Osteoblast (primary cell): ENCODE data around the gene SYNE3. TPM values are rescaled to one million over a fixed set of nuclear protein-coding genes. Genes with fewer than 3 reads are reported as not detected.

Source experiments
- DNase-seq: peaks from one replicate; pipeline ENCODE4 v3.0.0; 2011; ENCODE audit warnings: low spot score, mixed read lengths; ENCODE audit not compliant: insufficient read length; ENCODE audit errors: missing footprints
- H2AFZ ChIP-seq: 2 replicates; pipeline ENCODE4 v1.6.0; 2011; ENCODE audit warnings: mild to moderate bottlenecking, low read length
- H3K27ac ChIP-seq: 2 replicates; pipeline ENCODE4 v1.5.1; 2011; ENCODE audit warnings: mild to moderate bottlenecking, low read depth, low read length, moderate library complexity
- H3K27me3 ChIP-seq: 2 replicates; pipeline ENCODE4 v1.6.0; 2012; ENCODE audit warnings: mild to moderate bottlenecking, control low read depth, inconsistent platforms, low read length, moderate library complexity; ENCODE audit not compliant: insufficient read depth
- H3K36me3 ChIP-seq: 2 replicates; pipeline ENCODE4 v1.5.1; 2011; ENCODE audit warnings: mild to moderate bottlenecking, low read length, control low read depth, moderate library complexity; ENCODE audit not compliant: insufficient read depth
- H3K4me1 ChIP-seq: 2 replicates; pipeline ENCODE4 v1.5.1; 2011; ENCODE audit warnings: mild to moderate bottlenecking, low read length, control low read depth, moderate library complexity; ENCODE audit not compliant: insufficient read depth
- H3K4me2 ChIP-seq: 2 replicates; pipeline ENCODE4 v1.6.0; 2011; ENCODE audit warnings: mild to moderate bottlenecking, low read length; ENCODE audit not compliant: insufficient read depth
- H3K4me3 ChIP-seq: fragments of 200-600 bp; sonication (generic); 3 replicates; pipeline ENCODE4 v1.5.1; 2012; ENCODE audit warnings: mild to moderate bottlenecking, low read length, inconsistent platforms; ENCODE audit not compliant: insufficient read depth
- H3K79me2 ChIP-seq: 2 replicates; pipeline ENCODE4 v1.6.0; 2012; ENCODE audit warnings: mild to moderate bottlenecking, low read length, control low read depth, inconsistent platforms; ENCODE audit not compliant: insufficient read depth
- H3K9me3 ChIP-seq: 2 replicates; pipeline ENCODE4 v1.5.1; 2011; ENCODE audit warnings: low read depth, low read length, control low read depth
- H4K20me1 ChIP-seq: 2 replicates; pipeline ENCODE4 v1.6.0; 2012; ENCODE audit warnings: mild to moderate bottlenecking, low read length, control low read depth; ENCODE audit not compliant: insufficient read depth
- total RNA-seq: library from RNA; depleted of rRNA; stranded (reverse); fragments of >200 nt; gene quantifications from 2 replicates; pipeline ENCODE4 v1.2.3, GENCODE V29; 2012
- TF ChIP-seq, protein P1 (sequence below): IDR thresholded peaks from 2 replicates; pipeline ENCODE4 v1.5.1; 2011; ENCODE audit warnings: mild to moderate bottlenecking, low read depth, low read length, moderate library complexity; ENCODE audit errors: extremely low read depth

SYNE3 gene
- total RNA-seq, 1 donor: 23.9 TPM

DNA sequence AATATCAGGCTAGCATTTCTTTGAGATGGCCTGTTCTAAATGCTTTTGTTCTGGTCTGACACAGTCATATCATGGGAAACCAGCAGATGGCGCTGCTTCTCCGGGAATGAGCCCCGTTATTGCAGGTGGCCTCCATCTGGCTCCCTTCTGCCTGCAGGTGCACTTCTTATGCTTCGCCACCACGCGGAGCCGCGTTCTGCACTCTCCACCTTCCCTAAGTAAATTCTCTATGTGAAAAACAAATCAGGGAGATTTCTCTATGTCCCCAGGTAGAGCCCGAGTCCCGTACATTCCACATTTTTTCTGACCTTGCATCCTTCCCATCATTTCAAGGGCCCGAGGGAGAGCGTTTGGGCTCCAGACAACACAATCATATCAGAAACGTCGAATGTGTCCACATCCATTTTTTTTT, 44.6 kb upstream of the SYNE3 start:
- TF ChIP-seq, protein P1, sequence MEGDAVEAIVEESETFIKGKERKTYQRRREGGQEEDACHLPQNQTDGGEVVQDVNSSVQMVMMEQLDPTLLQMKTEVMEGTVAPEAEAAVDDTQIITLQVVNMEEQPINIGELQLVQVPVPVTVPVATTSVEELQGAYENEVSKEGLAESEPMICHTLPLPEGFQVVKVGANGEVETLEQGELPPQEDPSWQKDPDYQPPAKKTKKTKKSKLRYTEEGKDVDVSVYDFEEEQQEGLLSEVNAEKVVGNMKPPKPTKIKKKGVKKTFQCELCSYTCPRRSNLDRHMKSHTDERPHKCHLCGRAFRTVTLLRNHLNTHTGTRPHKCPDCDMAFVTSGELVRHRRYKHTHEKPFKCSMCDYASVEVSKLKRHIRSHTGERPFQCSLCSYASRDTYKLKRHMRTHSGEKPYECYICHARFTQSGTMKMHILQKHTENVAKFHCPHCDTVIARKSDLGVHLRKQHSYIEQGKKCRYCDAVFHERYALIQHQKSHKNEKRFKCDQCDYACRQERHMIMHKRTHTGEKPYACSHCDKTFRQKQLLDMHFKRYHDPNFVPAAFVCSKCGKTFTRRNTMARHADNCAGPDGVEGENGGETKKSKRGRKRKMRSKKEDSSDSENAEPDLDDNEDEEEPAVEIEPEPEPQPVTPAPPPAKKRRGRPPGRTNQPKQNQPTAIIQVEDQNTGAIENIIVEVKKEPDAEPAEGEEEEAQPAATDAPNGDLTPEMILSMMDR: peak; percentile 97
- Histone ChIP-seq H3K36me3 (no peaks in the 10 kb centered on the region), H4K20me1 (no peaks in the 10 kb centered on the region), H3K79me2 (no peaks in the 10 kb centered on the region), H3K27ac (no peak overlapping the region), H3K27me3 (no peaks in the 10 kb centered on the region), H2AFZ (no peak overlapping the region), H3K4me2 (no peak overlapping the region), H3K9me3 (no peaks in the 10 kb centered on the region), H3K4me3 (no peak overlapping the region), H3K4me1 (peaks cover 3% of the 10 kb centered on the region)
- peak; percentile 95 for DNase-seq

DNA sequence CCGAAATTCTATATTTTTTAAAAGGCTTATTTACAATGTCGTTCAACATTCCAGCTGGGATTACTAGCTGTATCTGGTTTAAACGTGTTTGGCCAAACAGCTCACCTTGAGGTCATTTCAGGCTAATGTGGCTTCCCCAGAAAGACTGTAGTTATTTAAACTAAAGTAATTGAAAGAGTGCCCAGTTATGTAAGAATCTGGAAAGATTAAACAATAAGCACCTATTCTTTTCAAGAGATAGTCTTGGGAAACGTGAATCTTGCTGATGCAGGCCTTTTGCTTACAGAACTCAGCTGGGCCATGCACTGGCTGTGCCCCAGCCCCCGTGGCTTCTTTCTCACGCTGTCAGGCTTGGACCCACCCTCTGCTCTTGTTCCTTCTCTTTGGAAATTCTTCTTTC, 42.8 kb upstream of the SYNE3 start:
- DNase-seq: no peak
- Histone ChIP-seq H2AFZ (no peak overlapping the region), H3K27me3 (no peaks in the 10 kb centered on the region), H4K20me1 (no peaks in the 10 kb centered on the region), H3K79me2 (no peaks in the 10 kb centered on the region), H3K9me3 (no peaks in the 10 kb centered on the region), H3K27ac (no peak overlapping the region), H3K4me2 (no peak overlapping the region), H3K4me1 (peaks cover 3% of the 10 kb centered on the region), H3K4me3 (no peak overlapping the region), H3K36me3 (no peaks in the 10 kb centered on the region)
- TF ChIP-seq, protein P1: no peak

DNA sequence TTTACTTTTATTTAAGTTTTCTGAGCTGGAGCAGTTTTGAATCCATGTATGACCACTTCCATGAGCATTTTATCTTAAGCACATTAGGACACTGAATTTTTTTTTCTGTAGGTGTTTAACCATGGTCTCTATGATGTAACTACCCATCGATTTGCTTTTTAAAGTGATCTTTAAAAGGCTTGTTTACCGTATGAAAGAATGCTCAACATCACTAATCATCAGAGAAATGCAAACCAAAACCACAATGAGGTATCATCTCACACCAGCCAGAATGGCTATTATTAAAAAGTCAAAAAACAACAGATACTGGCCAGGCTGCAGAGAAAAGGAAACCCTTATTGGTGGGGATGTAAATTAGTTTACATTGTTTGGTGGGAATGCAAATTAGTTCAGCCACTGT, 41.4 kb upstream of the SYNE3 start:
- Histone ChIP-seq H3K27ac (no peak overlapping the region), H3K27me3 (no peaks in the 10 kb centered on the region), H3K4me1 (peaks cover 2% of the 10 kb centered on the region), H2AFZ (no peak overlapping the region), H4K20me1 (no peaks in the 10 kb centered on the region), H3K79me2 (no peaks in the 10 kb centered on the region), H3K4me2 (no peak overlapping the region), H3K36me3 (no peaks in the 10 kb centered on the region), H3K9me3 (no peaks in the 10 kb centered on the region), H3K4me3 (no peak overlapping the region)
- TF ChIP-seq, protein P1: no peak
- DNase-seq: no peak

DNA sequence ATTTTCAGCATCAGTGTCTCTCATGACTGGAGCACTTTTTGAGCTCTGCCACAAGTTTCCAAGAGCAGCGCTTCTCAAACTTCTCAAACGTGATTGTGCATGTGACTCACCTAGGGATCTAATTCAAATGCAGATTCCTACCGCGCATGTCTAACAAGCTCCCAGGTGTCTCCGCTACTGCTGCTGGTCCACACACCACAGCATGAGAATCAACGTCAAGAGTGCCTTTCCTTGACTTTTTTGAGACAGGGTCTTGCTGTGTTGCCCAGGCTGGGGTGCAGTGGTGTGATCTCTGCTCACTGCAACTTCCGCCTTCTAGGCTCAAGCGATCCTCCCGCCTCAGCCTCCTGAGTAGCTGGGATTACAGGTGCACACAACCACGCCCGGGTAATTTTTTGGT, 40.8 kb upstream of the SYNE3 start:
- TF ChIP-seq, protein P1: no peak
- no peak for DNase-seq

More for the DNA sequence above, 40.8 kb upstream of the SYNE3 start:
- H3K79me2 ChIP-seq: no peaks in the 10 kb centered on the region
- H3K9me3 ChIP-seq: no peaks in the 10 kb centered on the region
- no peaks in the 10 kb centered on the region for H3K27me3 ChIP-seq
- no peak overlapping the region for H3K4me3 ChIP-seq
- no peak overlapping the region for H2AFZ ChIP-seq
- no peaks in the 10 kb centered on the region for H3K4me1 ChIP-seq
- no peaks in the 10 kb centered on the region for H4K20me1 ChIP-seq
- no peaks in the 10 kb centered on the region for H3K36me3 ChIP-seq
- H3K4me2 ChIP-seq: no peak overlapping the region
- H3K27ac ChIP-seq: no peak overlapping the region
